ENCODE data around the gene LMAN1. TPM values are rescaled to one million over a fixed set of nuclear protein-coding genes. Genes with fewer than 3 reads are reported as not detected.

LMAN1 gene
- total and polyA plus RNA-seq, 2 experiments from 2014 or later = 111 to 134 TPM

GRCh38 chr18:59360381-59360780 lies 1.3 kb upstream of the LMAN1 start:
- Mint-ChIP-seq H3K4me1 (peaks cover 5% of the 10 kb centered on the region), H3K36me3 (ENCODE audit: low read depth) (peaks cover 2% of the 10 kb centered on the region), H3K4me3 (no peak overlapping the region), H3K27ac (no peak overlapping the region), H3K9me3 (no peaks in the 10 kb centered on the region), H3K27me3 (ENCODE audit: insufficient read depth, low read depth, poor library complexity) (peaks cover 3% of the 10 kb centered on the region)
- Histone ChIP-seq H3K79me2 (replicated peaks; ENCODE audit: insufficient read depth) (peaks cover 34% of the 10 kb centered on the region), H3F3A (replicated peaks; ENCODE audit: low read depth) (no peaks in the 10 kb centered on the region), H2AFZ (no peak overlapping the region; the same call in 1 of the 2 replicates), H3K4me2 (peak overlapping the region; percentile 83; the same call in 1 of the 2 replicates), H3K27me3 (ENCODE audit: insufficient read depth) (peaks cover 17% of the 10 kb centered on the region), H3K27ac (ENCODE audit: low read depth) (no peak overlapping the region), H3K4me3 (no peak overlapping the region), H3K36me3 (ENCODE audit: insufficient read depth) (no peaks in the 10 kb centered on the region), H3K4me1 (ENCODE audit: insufficient read depth) (peaks cover 15% of the 10 kb centered on the region), H4K20me1 (replicated peaks; ENCODE audit: insufficient read depth) (peaks cover 2% of the 10 kb centered on the region; the same call in 1 of the 2 replicates), H3K9me2 (ENCODE audit: insufficient read depth) (no peaks in the 10 kb centered on the region)
- no peak for ATAC-seq
- TF ChIP-seq ETS1 (IDR thresholded peaks at IDR 0.05) = no peak
- TF ChIP-seq EZH2 (IDR thresholded peaks at IDR 0.05; ENCODE audit: low read depth, unreplicated experiment) = no peak
- no peak for TF ChIP-seq ZNF114 (CRISPR knock-in tag; IDR thresholded peaks at IDR 0.05)
- TF ChIP-seq CTCF (conservative IDR thresholded peaks at IDR 0.05; ENCODE audit: low read depth in 2 of 2) = no peak
- no peak for TF ChIP-seq JUNB (IDR thresholded peaks at IDR 0.05; ENCODE audit: unreplicated experiment)
- no peak for DNase-seq (ENCODE audit: low spot score)

- H3K4me1 Mint-ChIP-seq = peaks cover 5% of the 10 kb centered on the region
- Histone ChIP-seq H3K4me2 (peak overlapping the region; percentile 83), H3F3A (replicated peaks; ENCODE audit: low read depth) (no peaks in the 10 kb centered on the region), H3K36me3 (ENCODE audit: insufficient read depth) (peaks cover 6% of the 10 kb centered on the region; the same call in 1 of the 2 replicates), H2AFZ (peak overlapping the region; percentile 86), H3K79me2 (replicated peaks; ENCODE audit: insufficient read depth) (peaks cover 34% of the 10 kb centered on the region), H3K27me3 (ENCODE audit: insufficient read depth) (peaks cover 17% of the 10 kb centered on the region), H4K20me1 (replicated peaks; ENCODE audit: insufficient read depth) (peaks cover 3% of the 10 kb centered on the region; the same call in 1 of the 2 replicates), H3K27ac (ENCODE audit: low read depth) (no peak overlapping the region), H3K4me1 (ENCODE audit: insufficient read depth) (peaks cover 15% of the 10 kb centered on the region), H3K4me3 (peak overlapping the region; percentile 94), H3K9me2 (ENCODE audit: insufficient read depth) (no peaks in the 10 kb centered on the region)
- no peak overlapping the region for H3K27ac Mint-ChIP-seq
- peaks cover 9% of the 10 kb centered on the region for H3K36me3 Mint-ChIP-seq (ENCODE audit: low read depth)
- H3K27me3 Mint-ChIP-seq (ENCODE audit: insufficient read depth, low read depth, poor library complexity) = peaks cover 3% of the 10 kb centered on the region
- peak overlapping the region; percentile 66 for H3K4me3 Mint-ChIP-seq
- H3K9me3 Mint-ChIP-seq = no peaks in the 10 kb centered on the region
- ATAC-seq = peak; percentile 30
- no peak for DNase-seq (ENCODE audit: low spot score)
- TF ChIP-seq NANOG (IDR thresholded peaks at IDR 0.05; ENCODE audit: borderline replicate concordance) (no peak), ETS1 (IDR thresholded peaks at IDR 0.05) (0 out of 2 replicates have a peak, but pooled peaks have one; percentile 2)
These were observed 499 bp upstream of the LMAN1 start for GRCh38 chr18:59359576-59359952.
